DOHH2 (cell line): ENCODE data around the gene SMTN.

Source experiments
- H3F3A ChIP-seq: fragments of 200-600 bp; sonication (generic), shearing (Covaris generic); 2 replicates; pipeline ENCODE4 v1.6.0; 2016; ENCODE audit warnings: antibody characterized with exemption, mild to moderate bottlenecking; ENCODE audit not compliant: control insufficient read depth, insufficient read depth
- H3K27ac ChIP-seq: fragments of 200-600 bp; sonication (generic); 2 replicates; pipeline ENCODE4 v1.5.1; 2014; ENCODE audit warnings: low read depth, mild to moderate bottlenecking, low read length, moderate library complexity
- H3K27me3 ChIP-seq: fragments of 200-600 bp; sonication (generic); 2 replicates; pipeline ENCODE4 v1.6.1; 2014; ENCODE audit warnings: mild to moderate bottlenecking, low read length, mixed read lengths; ENCODE audit not compliant: control insufficient read depth
- H3K36me3 ChIP-seq: fragments of 200-600 bp; sonication (generic); 2 replicates; pipeline ENCODE4 v1.6.1; 2014; ENCODE audit warnings: mild to moderate bottlenecking, low read length, moderate library complexity, mixed read lengths; ENCODE audit not compliant: control insufficient read depth
- H3K4me1 ChIP-seq: fragments of 200-600 bp; sonication (generic); 2 replicates; pipeline ENCODE4 v1.6.1; 2014; ENCODE audit warnings: mild to moderate bottlenecking, low read length, mixed read lengths; ENCODE audit not compliant: control insufficient read depth
- H3K4me2 ChIP-seq: fragments of 200-600 bp; sonication (generic); 2 replicates; pipeline ENCODE4 v1.6.0; 2014; ENCODE audit warnings: mild to moderate bottlenecking, low read length, moderate library complexity
- H3K4me3 ChIP-seq: fragments of 200-600 bp; sonication (generic); 2 replicates; pipeline ENCODE4 v1.5.1; 2014; ENCODE audit warnings: mild to moderate bottlenecking, low read length, mixed read lengths
- H3K79me2 ChIP-seq: fragments of 200-600 bp; sonication (generic); 2 replicates; pipeline ENCODE4 v1.6.1; 2014; ENCODE audit warnings: mild to moderate bottlenecking, low read length, mixed read lengths; ENCODE audit not compliant: control insufficient read depth
- H3K9me2 ChIP-seq: fragments of 200-600 bp; sonication (generic); replicated peaks from 2 replicates; pipeline ENCODE4 v1.6.1; 2014; ENCODE audit warnings: mild to moderate bottlenecking, low read length, mixed read lengths; ENCODE audit not compliant: control insufficient read depth
- H3K9me3 ChIP-seq: fragments of 200-600 bp; sonication (generic); 2 replicates; pipeline ENCODE4 v1.6.1; 2014; ENCODE audit warnings: antibody characterized with exemption, low read length, mixed read lengths; ENCODE audit not compliant: control insufficient read depth, insufficient read depth
- H4K20me1 ChIP-seq: fragments of 200-600 bp; sonication (generic); 2 replicates; pipeline ENCODE4 v1.6.0; 2014; ENCODE audit warnings: low read depth, mild to moderate bottlenecking, antibody characterized with exemption, low read length, moderate library complexity; ENCODE audit not compliant: control insufficient read depth, insufficient read depth
- CTCF ChIP-seq: fragments of 200-600 bp; sonication (generic); IDR thresholded peaks from one replicate; pipeline ENCODE4 v1.5.1; 2014; ENCODE audit warnings: antibody characterized with exemption, mild to moderate bottlenecking, low read depth, low read length; ENCODE audit not compliant: poor library complexity, severe bottlenecking
- EZH2phosphoT487 ChIP-seq: fragments of 200-600 bp; sonication (generic); IDR thresholded peaks from 2 replicates; pipeline ENCODE4 v1.6.1; 2017; ENCODE audit warnings: borderline replicate concordance, mild to moderate bottlenecking, antibody characterized with exemption, low read length, moderate library complexity, mixed read lengths

Gene SMTN

GRCh38 chr22:31049815-31050420, 31.2 kb upstream of the SMTN start:
- no peak overlapping the region for H3K4me3 ChIP-seq

GRCh38 chr22:31055117-31055634, 25.9 kb upstream of the SMTN start:
- H3K9me2 ChIP-seq = no peaks in the 10 kb centered on the region
- no peak overlapping the region for H3K4me2 ChIP-seq
- H4K20me1 ChIP-seq = no peaks in the 10 kb centered on the region
- H3K4me1 ChIP-seq = no peaks in the 10 kb centered on the region
- H3F3A ChIP-seq = no peaks in the 10 kb centered on the region
- H3K9me3 ChIP-seq = no peaks in the 10 kb centered on the region
- H3K36me3 ChIP-seq = no peaks in the 10 kb centered on the region
- TF ChIP-seq CTCF (no peak), EZH2phosphoT487 (no peak)
- no peak overlapping the region for H3K27ac ChIP-seq
- H3K4me3 ChIP-seq = no peak overlapping the region
- H3K27me3 ChIP-seq = no peaks in the 10 kb centered on the region
- H3K79me2 ChIP-seq = no peaks in the 10 kb centered on the region

More at GRCh38 chr22:31049815-31050420, 31.2 kb upstream of the SMTN start:
- Histone ChIP-seq H3K9me2 (no peaks in the 10 kb centered on the region), H3K27me3 (no peaks in the 10 kb centered on the region), H3K4me2 (no peak overlapping the region), H3K27ac (no peak overlapping the region), H3K9me3 (no peaks in the 10 kb centered on the region), H3K79me2 (no peaks in the 10 kb centered on the region), H3F3A (no peaks in the 10 kb centered on the region), H4K20me1 (no peaks in the 10 kb centered on the region), H3K4me1 (no peaks in the 10 kb centered on the region), H3K36me3 (no peaks in the 10 kb centered on the region)
- TF ChIP-seq EZH2phosphoT487 = no peak
- no peak for TF ChIP-seq CTCF

GRCh38 chr22:31055635-31056159, 25.4 kb upstream of the SMTN start:
- Histone ChIP-seq H3K4me1 (no peaks in the 10 kb centered on the region), H3K4me3 (no peak overlapping the region), H3K4me2 (no peak overlapping the region), H3K9me2 (no peaks in the 10 kb centered on the region), H3K27me3 (no peaks in the 10 kb centered on the region), H3F3A (no peaks in the 10 kb centered on the region), H3K27ac (no peak overlapping the region), H3K36me3 (no peaks in the 10 kb centered on the region), H4K20me1 (no peaks in the 10 kb centered on the region), H3K79me2 (no peaks in the 10 kb centered on the region), H3K9me3 (no peaks in the 10 kb centered on the region)
- no peak for TF ChIP-seq EZH2phosphoT487
- TF ChIP-seq CTCF = no peak
